Stimulated activated CD4-positive, alpha-beta T cell treated with anti-CD3 and anti-CD28 coated beads, TNF-alpha, amount 100 ng/mL, for 4 hours (primary cell): ENCODE measurements around the gene KDM2B.
"Not testable (repeated sequence)": the region's sequence is repeated elsewhere in the genome, so short reads cannot be mapped to it uniquely, and the experiment has no call there.

Experiments
- DNase-seq, 3 experiments: peaks; one replicate each; pipeline ENCODE4 v3.0.0-alpha.2; 2020; ENCODE audit warnings: low read depth in 3 of 3

Gene KDM2B

DNA sequence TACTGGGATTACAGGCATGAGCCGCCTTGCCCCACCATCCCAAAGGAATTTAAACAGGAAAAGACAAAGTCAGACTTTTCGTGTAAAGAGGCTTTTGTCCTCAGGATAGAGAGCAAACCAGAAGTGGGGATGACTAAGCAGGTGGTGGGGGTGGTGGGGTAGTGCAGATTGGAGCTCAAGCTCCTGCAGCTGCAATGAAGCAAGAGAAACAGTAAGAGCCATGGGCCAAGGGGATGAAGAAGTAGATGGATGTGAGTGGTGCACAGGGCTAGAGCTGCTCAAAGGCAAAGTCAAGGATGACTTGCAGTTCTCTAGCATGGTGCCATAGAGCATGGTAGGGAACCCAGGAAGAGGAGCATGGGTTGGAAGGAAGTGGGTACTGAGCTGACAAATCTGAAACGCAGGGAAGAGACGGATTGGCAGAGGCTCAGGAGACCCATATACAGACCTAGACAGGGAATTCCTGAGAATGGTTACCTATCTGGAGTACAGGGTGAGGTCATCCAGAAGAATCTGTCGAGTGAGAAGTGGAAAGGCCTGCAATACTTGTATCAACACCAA, 192.3 kb downstream of the KDM2B start:
- DNase-seq, result no peak

DNA sequence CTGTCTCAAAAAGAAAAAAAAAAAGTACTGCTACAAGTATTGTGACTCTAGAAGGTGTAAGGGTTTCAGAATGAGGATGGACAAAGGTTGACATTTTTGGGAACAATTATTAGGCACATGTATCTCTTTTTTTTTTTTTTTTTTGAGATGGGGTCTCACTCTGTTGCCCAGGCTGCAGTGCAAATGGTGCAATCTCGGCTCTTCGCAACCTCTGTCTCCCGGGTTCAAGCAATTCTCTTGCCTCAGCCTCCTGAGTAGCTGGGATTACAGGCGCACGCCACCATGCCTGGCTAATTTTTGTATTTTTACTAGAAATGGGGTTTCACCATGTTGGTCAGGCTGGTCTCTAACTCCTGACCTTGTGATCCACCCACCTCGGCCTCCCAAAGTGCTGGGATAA, 195.9 kb downstream of the KDM2B start:
- not testable (repeated sequence) for DNase-seq

DNA sequence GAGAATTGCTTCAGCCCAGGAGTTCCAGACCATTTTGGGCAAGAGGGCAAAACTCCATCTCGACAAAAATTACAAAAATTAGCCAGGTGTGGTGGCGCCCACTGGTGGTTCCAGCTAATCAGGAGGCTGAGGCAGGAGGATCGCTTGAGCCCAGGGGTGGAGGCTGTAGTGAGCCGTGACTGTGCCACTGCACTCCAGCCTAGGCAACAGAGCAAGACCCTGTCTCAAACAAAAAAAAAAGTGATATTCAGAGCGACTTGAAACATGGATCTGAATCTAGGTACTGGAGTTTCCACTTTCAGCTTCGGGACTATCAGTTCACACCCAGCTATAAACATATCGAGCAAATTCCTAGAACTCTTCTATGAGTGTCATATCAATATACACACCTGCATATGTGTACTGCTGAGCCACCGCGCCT, 197.2 kb downstream of the KDM2B start:
- DNase-seq, result no peak

DNA sequence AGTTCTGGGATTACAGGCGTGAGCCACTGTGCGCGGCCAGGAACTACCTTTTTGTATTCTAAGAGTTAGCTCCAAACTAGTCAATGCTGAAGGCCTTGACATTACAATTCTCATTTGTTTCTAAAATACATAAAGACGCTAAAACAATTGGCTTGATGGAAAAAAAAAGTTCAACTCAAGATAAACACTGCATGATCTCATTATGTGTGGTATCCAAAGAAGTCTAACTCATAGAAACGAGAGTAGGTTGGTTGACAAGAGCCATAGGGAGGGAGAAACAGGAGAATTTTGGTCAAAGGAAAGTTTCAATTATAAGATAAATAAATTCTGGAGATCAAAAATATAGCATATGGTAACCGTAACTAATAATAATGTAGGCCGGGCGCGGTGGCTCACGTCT, 200.9 kb downstream of the KDM2B start:
- no peak for DNase-seq
